ENCODE data around the gene PRPF19.
A peak's percentile ranks its signal among the peaks of the same experiment; 100 is the strongest.

PRPF19 gene

GRCh38 chr11:60912851-60913528 is 6.6 kb upstream of the PRPF19 start:
- no peak overlapping the region; the same call in 1 of the 2 replicates for H3K4me3 ChIP-seq (ENCODE audit: low read length)
- TF ChIP-seq ZNF274 (IDR thresholded peaks at IDR 0.05; ENCODE audit: low read depth, low read length), result no peak

GRCh38 chr11:60912223-60912850 is 6.0 kb upstream of the PRPF19 start:
- no peak for TF ChIP-seq ZNF274 (IDR thresholded peaks at IDR 0.05; ENCODE audit: low read depth, low read length)
- no peak overlapping the region for H3K4me3 ChIP-seq (ENCODE audit: low read length)

DNA sequence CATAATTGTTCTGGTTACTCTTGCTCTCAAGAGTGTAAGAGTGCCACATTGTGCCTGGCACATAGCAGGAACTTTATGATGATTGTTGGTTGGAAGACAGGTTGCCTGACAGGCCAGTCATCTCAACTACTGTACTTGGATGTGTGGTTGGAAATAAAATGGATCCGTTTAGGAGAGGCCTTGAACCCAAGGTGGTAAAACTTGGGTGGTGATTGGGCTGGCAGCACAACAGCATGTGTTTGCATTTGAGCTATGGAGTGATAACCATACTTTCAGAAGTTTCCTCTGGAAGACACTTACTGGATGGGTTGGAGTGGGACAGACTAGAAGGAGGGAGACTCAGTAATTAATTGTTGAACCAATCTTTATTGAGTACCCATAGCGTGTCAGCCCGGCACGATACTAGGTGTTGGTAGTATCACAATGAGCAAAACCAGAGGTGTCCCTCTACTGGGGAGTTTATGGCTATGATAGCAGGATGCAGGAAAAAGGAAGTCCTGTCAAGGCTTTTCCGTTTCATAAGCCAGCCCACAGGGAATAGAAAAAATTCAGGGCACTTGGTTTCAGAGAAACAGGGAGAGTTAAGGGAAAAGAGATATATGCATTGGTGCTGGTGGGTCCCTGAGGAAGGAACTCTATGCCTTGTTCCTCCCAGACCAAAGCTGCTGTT is 4.5 kb upstream of the PRPF19 start:
- H3K4me3 ChIP-seq (ENCODE audit: low read length), result no peak overlapping the region; the same call in 1 of the 2 replicates
- TF ChIP-seq ZNF274 (IDR thresholded peaks at IDR 0.05; ENCODE audit: low read depth, low read length), result no peak

GRCh38 chr11:60910281-60910687 is 3.9 kb upstream of the PRPF19 start:
- no peak for TF ChIP-seq ZNF274 (IDR thresholded peaks at IDR 0.05; ENCODE audit: low read depth, low read length)
- no peak overlapping the region; the same call in 1 of the 2 replicates for H3K4me3 ChIP-seq (ENCODE audit: low read length)

- peak overlapping the region; percentile 25; the same call in 1 of the 2 replicates for H3K4me3 ChIP-seq (ENCODE audit: low read length)
Observed at GRCh38 chr11:60909680-60910280, 3.4 kb upstream of the PRPF19 start.

DNA sequence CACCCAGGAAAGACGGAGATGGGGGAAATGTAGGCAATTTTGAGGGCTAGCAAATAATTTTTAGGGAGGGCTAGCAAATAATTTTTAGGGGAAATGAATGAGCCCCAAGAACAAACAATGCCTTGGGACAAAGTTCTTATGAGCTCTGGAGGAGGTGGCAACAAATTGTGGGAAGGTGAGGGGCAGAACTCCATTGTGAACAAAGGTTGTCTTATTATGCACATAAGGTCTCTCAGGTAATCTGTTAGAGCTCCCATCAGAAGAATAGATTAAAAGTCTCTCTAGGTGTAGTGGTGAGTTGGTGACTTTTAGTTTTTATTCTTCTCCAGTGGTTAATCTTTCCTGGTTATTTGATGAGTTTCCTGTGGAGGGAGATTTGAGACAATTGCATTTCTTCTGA is 2.4 kb upstream of the PRPF19 start:
- H3K4me3 ChIP-seq (ENCODE audit: low read length), result no peak overlapping the region
- no peak for TF ChIP-seq ZNF274 (IDR thresholded peaks at IDR 0.05; ENCODE audit: low read depth, low read length)

DNA sequence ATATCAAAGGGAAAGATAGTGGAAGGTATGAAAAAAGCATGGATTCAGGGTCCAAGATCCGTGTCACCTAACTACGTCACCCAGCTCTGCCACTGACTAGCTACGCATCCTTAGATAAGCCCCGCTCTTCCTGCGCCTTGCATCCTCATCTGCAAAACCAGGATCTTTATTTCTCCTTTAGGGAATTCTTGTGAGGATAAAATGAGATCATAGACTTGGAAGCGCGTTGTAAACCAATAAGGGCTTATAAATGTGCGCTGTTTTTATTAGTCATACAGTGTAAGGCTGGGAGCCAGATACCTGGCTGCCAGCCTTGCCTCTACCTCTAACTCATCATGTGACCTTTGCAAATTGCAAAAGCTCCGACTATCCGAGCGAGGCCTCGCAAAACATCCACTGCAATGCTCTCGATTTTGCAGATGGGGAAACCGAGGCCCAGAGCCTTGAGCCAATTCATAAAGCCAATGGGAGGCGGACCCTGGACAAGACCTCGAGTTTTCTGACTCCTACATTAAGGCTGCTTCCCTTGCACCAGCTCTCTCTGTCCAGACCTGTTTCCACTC is 753 bp downstream of the PRPF19 start:
- TF ChIP-seq ZNF274 (IDR thresholded peaks at IDR 0.05; ENCODE audit: low read depth, low read length), result no peak
- H3K4me3 ChIP-seq (ENCODE audit: low read length), result peak overlapping the region; percentile 96

GRCh38 chr11:60905047-60905446 is 1.3 kb downstream of the PRPF19 start:
- no peak for TF ChIP-seq ZNF274 (IDR thresholded peaks at IDR 0.05; ENCODE audit: low read depth, low read length)
- H3K4me3 ChIP-seq (ENCODE audit: low read length), result peak overlapping the region; percentile 96

DNA sequence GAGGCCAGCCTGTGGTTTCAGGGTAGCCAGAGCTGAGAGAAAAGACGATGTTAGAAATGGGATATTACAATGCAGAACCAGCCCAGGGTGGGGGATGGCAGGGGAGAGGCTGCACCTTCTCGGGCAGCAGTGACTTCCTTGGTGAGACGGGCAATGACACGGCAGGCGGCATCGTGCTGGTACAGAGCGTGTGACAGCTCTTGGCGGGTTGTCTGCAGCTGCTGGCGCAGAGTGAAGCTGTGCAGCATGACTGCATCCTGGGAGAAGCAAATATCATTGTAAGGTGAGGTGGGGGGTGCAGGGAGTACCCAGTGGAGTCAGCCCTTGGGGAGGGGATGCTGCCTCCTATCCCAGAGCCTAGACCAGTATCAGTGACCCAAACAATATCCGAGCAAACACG is 3.8 kb downstream of the PRPF19 start:
- H3K4me3 ChIP-seq (ENCODE audit: low read length), result no peak overlapping the region
- TF ChIP-seq ZNF274 (IDR thresholded peaks at IDR 0.05; ENCODE audit: low read depth, low read length), result no peak

- TF ChIP-seq ZNF274 (IDR thresholded peaks at IDR 0.05; ENCODE audit: low read depth, low read length), result no peak
- no peak overlapping the region for H3K4me3 ChIP-seq (ENCODE audit: low read length)
Observed at GRCh38 chr11:60900673-60901404, 5.5 kb downstream of the PRPF19 start.

DNA sequence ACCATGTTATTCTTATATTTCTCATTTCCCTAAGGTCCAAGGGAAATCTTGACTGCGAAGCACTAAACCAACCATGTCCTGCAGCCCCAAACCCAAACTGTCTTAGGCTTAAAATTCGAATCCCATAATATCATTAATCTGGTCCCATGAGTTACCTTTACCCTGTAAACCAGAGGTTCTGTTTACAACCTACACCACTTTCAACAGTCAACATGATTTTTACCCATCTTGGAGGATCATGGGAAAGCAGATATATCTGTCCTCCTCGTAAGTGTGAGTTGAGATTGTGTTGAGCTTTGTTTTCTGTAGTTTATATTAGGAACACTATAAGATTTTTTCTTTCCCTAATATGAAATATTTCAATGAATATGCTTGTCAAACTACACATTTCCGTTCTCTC is 6.4 kb downstream of the PRPF19 start:
- H3K4me3 ChIP-seq (ENCODE audit: low read length), result no peak overlapping the region
- TF ChIP-seq ZNF274 (IDR thresholded peaks at IDR 0.05; ENCODE audit: low read depth, low read length), result no peak

- TF ChIP-seq ZNF274 (IDR thresholded peaks at IDR 0.05; ENCODE audit: low read depth, low read length), result no peak
- no peak overlapping the region for H3K4me3 ChIP-seq (ENCODE audit: low read length)
Observed at GRCh38 chr11:60899046-60899936, 7.1 kb downstream of the PRPF19 start.

DNA sequence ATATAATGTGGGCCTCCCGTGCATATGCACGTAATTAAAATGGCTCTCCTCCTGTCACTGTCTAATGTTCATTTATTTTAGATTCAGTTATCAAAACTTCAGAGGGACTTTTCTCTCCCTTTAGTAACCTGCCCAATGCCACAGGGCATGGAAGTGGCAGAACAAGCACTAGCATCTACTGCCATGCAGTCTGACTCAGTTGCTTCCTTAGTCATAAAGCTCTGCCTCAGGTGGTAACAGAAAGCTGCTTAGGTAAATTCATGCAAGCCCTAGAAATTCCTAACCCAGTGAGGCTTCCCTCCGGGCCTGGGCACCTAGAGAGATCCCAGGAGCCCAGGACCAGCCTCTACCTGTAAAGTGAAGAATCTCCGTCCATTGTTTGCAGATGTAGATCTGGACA is 8.9 kb downstream of the PRPF19 start:
- TF ChIP-seq ZNF274 (IDR thresholded peaks at IDR 0.05; ENCODE audit: low read depth, low read length), result no peak
- H3K4me3 ChIP-seq (ENCODE audit: low read length), result no peak overlapping the region
